Trophoblast cell (in vitro differentiated cells and primary cell): ENCODE measurements around the gene SLC35D2.
A peak's percentile ranks its signal among the peaks of the same experiment; 100 is the strongest.

ENCODE experiments used
- DNase-seq, 2 donors: peaks; one replicate each; pipeline ENCODE4 v3.0.0-alpha.2; 2016
- H2AFZ ChIP-seq: 2 replicates; pipeline ENCODE4 v1.6.1; 2013; ENCODE audit warnings: low read length, moderate library complexity, mild to moderate bottlenecking; ENCODE audit not compliant: insufficient read depth, poor library complexity
- H2AK5ac ChIP-seq: 2 replicates; pipeline ENCODE4 v1.6.1; 2013; ENCODE audit warnings: mild to moderate bottlenecking, low read length
- H2BK120ac ChIP-seq: 2 replicates; pipeline ENCODE4 v1.6.1; 2013; ENCODE audit warnings: low read length, mild to moderate bottlenecking, moderate library complexity; ENCODE audit not compliant: insufficient read depth, poor library complexity
- H2BK12ac ChIP-seq: 2 replicates; pipeline ENCODE4 v1.6.1; 2013; ENCODE audit warnings: mild to moderate bottlenecking, low read length, moderate library complexity
- H2BK5ac ChIP-seq: 2 replicates; pipeline ENCODE4 v1.6.1; 2013; ENCODE audit warnings: low read length, low read depth, moderate library complexity, mild to moderate bottlenecking; ENCODE audit not compliant: poor library complexity
- H3K14ac ChIP-seq: 2 replicates; pipeline ENCODE4 v1.6.1; 2013; ENCODE audit warnings: mild to moderate bottlenecking, low read length
- H3K18ac ChIP-seq: 2 replicates; pipeline ENCODE4 v1.6.1; 2013; ENCODE audit warnings: mild to moderate bottlenecking, low read length
- H3K23ac ChIP-seq: 2 replicates; pipeline ENCODE4 v1.6.1; 2013; ENCODE audit warnings: low read length
- H3K27ac ChIP-seq: 2 replicates; pipeline ENCODE4 v1.5.1; 2013; ENCODE audit warnings: low read depth, mild to moderate bottlenecking, inconsistent platforms, low read length, moderate library complexity
- H3K27me3 ChIP-seq: 2 replicates; pipeline ENCODE4 v1.6.1; 2013; ENCODE audit warnings: inconsistent platforms, mild to moderate bottlenecking, low read length, moderate library complexity; ENCODE audit not compliant: insufficient read depth
- H3K36me3 ChIP-seq, 2 experiments: 1 replicate in 1 of 2; 2 replicates in 1 of 2; pipeline ENCODE4 v1.6.1; 2013; ENCODE audit warnings: low read length in 2 of 2, mild to moderate bottlenecking in 2 of 2, moderate library complexity in 1 of 2; ENCODE audit not compliant: insufficient read depth in 2 of 2, control insufficient read depth in 1 of 2
- H3K4ac ChIP-seq: 2 replicates; pipeline ENCODE4 v1.6.1; 2013; ENCODE audit warnings: low read depth, mild to moderate bottlenecking, low read length, moderate library complexity
- H3K4me1 ChIP-seq, 2 experiments: 1 replicate in 1 of 2; 2 replicates in 1 of 2; pipeline ENCODE4 v1.6.1; 2013; ENCODE audit warnings: low read length in 2 of 2, mild to moderate bottlenecking in 2 of 2, moderate library complexity in 1 of 2; ENCODE audit not compliant: insufficient read depth in 2 of 2, control insufficient read depth in 1 of 2
- H3K4me2 ChIP-seq: 2 replicates; pipeline ENCODE4 v1.6.1; 2013; ENCODE audit warnings: inconsistent platforms, mild to moderate bottlenecking, low read length, moderate library complexity
- H3K4me3 ChIP-seq: 2 replicates; pipeline ENCODE4 v1.5.1; 2013; ENCODE audit warnings: mild to moderate bottlenecking, low read depth, low read length, inconsistent platforms
- H3K79me1 ChIP-seq: one replicate; pipeline ENCODE4 v1.6.1; 2013; ENCODE audit warnings: low read length
- H3K79me2 ChIP-seq: 2 replicates; pipeline ENCODE4 v1.6.1; 2013; ENCODE audit warnings: low read length, mild to moderate bottlenecking; ENCODE audit not compliant: control insufficient read depth, insufficient read depth, poor library complexity
- H3K9ac ChIP-seq: 2 replicates; pipeline ENCODE4 v1.6.1; 2013; ENCODE audit warnings: mild to moderate bottlenecking, low read length
- H3K9me3 ChIP-seq: 2 replicates; pipeline ENCODE4 v1.6.1; 2013; ENCODE audit warnings: low read depth, mild to moderate bottlenecking, control low read depth, inconsistent platforms, low read length; ENCODE audit not compliant: insufficient read depth
- H4K12ac ChIP-seq: 2 replicates; pipeline ENCODE4 v1.6.1; 2013; ENCODE audit warnings: low read depth, mild to moderate bottlenecking, low read length, moderate library complexity
- H4K8ac ChIP-seq: 2 replicates; pipeline ENCODE4 v1.6.1; 2013; ENCODE audit warnings: low read depth, mild to moderate bottlenecking, low read length, moderate library complexity
- H4K91ac ChIP-seq: one replicate; pipeline ENCODE4 v1.6.1; 2013; ENCODE audit warnings: low read depth, mild to moderate bottlenecking, low read length, moderate library complexity
- WGBS: extraction: QIAGEN DNeasy Blood & Tissue Kit; methylation state at CpG from one replicate; pipeline ENCODE4 v1.1.7; 2013; ENCODE audit warnings: missing lambda C conversion rate; ENCODE audit not compliant: insufficient read length, insufficient coverage; ENCODE audit errors: extremely low coverage; 5-methylcytosine and 5-hydroxymethylcytosine counted together

Gene SLC35D2

DNA sequence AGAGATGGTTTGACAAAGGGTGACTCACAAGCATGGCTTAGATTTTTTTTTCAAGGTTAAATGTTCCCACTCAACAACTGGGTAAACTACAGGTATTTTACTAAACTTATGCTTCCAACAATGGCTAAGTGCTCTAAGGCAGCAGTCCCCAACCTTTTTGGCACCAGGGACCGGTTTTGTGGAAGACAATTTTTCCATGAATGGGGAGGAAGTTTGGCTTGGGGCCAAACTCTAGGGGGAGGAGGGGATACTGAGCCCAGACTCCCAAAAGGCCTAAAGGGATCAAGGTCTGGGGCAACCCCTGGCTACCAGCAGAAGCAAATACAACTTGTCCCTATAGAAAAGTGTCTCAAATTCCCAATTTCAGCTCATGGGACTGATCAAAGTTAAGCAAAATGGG is 49.6 kb downstream of the SLC35D2 start:
- Histone ChIP-seq H3K4ac (no peak overlapping the region), H2BK12ac (no peak overlapping the region), H3K79me1 (peaks cover 4% of the 10 kb centered on the region), H3K9me3 (no peaks in the 10 kb centered on the region), H3K27me3 (no peaks in the 10 kb centered on the region), H3K4me3 (no peak overlapping the region), H3K4me2 (no peak overlapping the region), H4K91ac (no peak overlapping the region), H2BK5ac (no peak overlapping the region), H3K36me3 (no peaks in the 10 kb centered on the region), H3K14ac (no peak overlapping the region), H3K79me2 (no peaks in the 10 kb centered on the region), H3K18ac (no peak overlapping the region), H3K4me1 (peaks cover 4 to 8% of the 10 kb centered on the region in 2 experiments), H2BK120ac (no peak overlapping the region), H2AK5ac (no peak overlapping the region), H2AFZ (no peak overlapping the region), H3K9ac (no peak overlapping the region), H4K12ac (no peak overlapping the region), H3K23ac (no peak overlapping the region), H3K27ac (no peak overlapping the region), H4K8ac (no peak overlapping the region)
- no peak for DNase-seq
- WGBS = no CpG with 5 or more reads among the region's 1 CpG

DNA sequence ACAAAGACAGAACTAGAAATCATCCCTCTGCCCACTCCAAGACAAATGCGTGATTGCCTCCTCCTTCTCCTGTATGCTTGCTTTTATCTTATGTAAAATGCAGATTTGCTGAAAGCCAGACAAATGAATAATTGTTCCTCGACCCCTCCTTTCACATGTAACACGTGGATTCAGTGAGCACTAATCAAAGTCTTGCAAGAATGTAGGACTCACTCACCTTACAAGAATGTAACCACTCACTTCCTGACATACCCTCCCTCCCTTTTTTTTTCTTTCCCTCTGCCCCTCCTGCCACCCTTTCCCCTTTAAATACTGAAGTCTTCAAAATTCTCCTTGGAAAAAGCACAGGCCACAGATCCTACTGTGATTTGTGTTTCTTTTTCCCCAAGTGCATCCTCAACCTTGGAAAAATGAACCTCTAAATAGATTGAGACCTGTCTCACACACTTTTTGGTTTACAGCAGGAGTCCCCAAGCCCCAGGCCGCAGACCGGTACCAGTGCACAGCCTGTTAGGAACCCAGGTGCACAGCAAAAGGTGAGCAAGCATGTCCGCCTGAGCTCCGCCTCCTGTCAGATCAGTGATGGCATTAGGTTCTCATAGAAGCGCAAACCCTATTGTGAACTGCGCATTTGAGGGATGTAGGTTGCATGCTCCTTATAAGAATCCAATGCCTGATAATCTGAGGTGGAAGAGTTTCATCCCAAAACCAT is 52.1 kb downstream of the SLC35D2 start:
- H2BK12ac ChIP-seq = no peak overlapping the region
- no peak overlapping the region for H3K23ac ChIP-seq
- DNase-seq = peak; percentile 33 to 38
- no peak overlapping the region for H3K4me2 ChIP-seq
- no peak overlapping the region for H3K14ac ChIP-seq
- H2AFZ ChIP-seq = no peak overlapping the region
- H3K27ac ChIP-seq = no peak overlapping the region
- peaks cover 4% of the 10 kb centered on the region for H3K79me1 ChIP-seq
- H3K4ac ChIP-seq = no peak overlapping the region
- WGBS = no CpG with 5 or more reads among the region's 9 CpGs
- H3K9ac ChIP-seq = no peak overlapping the region
- H4K91ac ChIP-seq = no peak overlapping the region
- no peak overlapping the region for H2BK120ac ChIP-seq
- H2AK5ac ChIP-seq = no peak overlapping the region
- H2BK5ac ChIP-seq = peak overlapping the region; percentile 28
- no peak overlapping the region for H3K4me3 ChIP-seq
- H3K18ac ChIP-seq = no peak overlapping the region
- H3K9me3 ChIP-seq = no peaks in the 10 kb centered on the region
- H4K8ac ChIP-seq = no peak overlapping the region
- peaks cover 0 to 3% of the 10 kb centered on the region in 2 experiments for H3K36me3 ChIP-seq
- no peaks in the 10 kb centered on the region for H3K79me2 ChIP-seq
- no peaks in the 10 kb centered on the region for H3K27me3 ChIP-seq
- peaks cover 4 to 8% of the 10 kb centered on the region in 2 experiments for H3K4me1 ChIP-seq
- no peak overlapping the region for H4K12ac ChIP-seq

GRCh38 chr9:96327694-96328352 is 55.7 kb downstream of the SLC35D2 start:
- Histone ChIP-seq H3K9ac (no peak overlapping the region), H4K91ac (no peak overlapping the region), H3K36me3 (peaks cover 3% of the 10 kb centered on the region in 2 experiments), H2AK5ac (no peak overlapping the region), H3K4me3 (no peak overlapping the region), H4K8ac (no peak overlapping the region), H3K9me3 (no peaks in the 10 kb centered on the region), H3K4me1 (peaks cover 6 to 12% of the 10 kb centered on the region in 2 experiments), H3K18ac (no peak overlapping the region), H3K79me1 (peaks cover 4% of the 10 kb centered on the region), H3K79me2 (no peaks in the 10 kb centered on the region), H3K4me2 (no peak overlapping the region), H3K27me3 (no peaks in the 10 kb centered on the region), H2BK5ac (no peak overlapping the region), H2BK120ac (no peak overlapping the region), H2AFZ (no peak overlapping the region), H3K14ac (no peak overlapping the region), H3K4ac (no peak overlapping the region), H3K27ac (no peak overlapping the region), H3K23ac (no peak overlapping the region), H2BK12ac (no peak overlapping the region), H4K12ac (no peak overlapping the region)
- WGBS = no CpG with 5 or more reads among the region's 1 CpG
- DNase-seq = peak; percentile 46 to 86

- Histone ChIP-seq H3K36me3 (peaks cover 7 to 10% of the 10 kb centered on the region in 2 experiments), H3K14ac (no peak overlapping the region), H3K4me2 (no peak overlapping the region), H3K79me1 (no peaks in the 10 kb centered on the region), H3K4me3 (no peak overlapping the region), H3K9ac (no peak overlapping the region), H2BK120ac (no peak overlapping the region), H2AK5ac (no peak overlapping the region), H3K23ac (no peak overlapping the region), H3K27ac (no peak overlapping the region), H4K12ac (no peak overlapping the region), H2BK5ac (no peak overlapping the region), H3K79me2 (no peaks in the 10 kb centered on the region), H4K91ac (no peak overlapping the region), H4K8ac (no peak overlapping the region), H3K27me3 (no peaks in the 10 kb centered on the region), H2AFZ (no peak overlapping the region), H3K4me1 (peaks cover 2 to 3% of the 10 kb centered on the region in 2 experiments), H2BK12ac (no peak overlapping the region), H3K18ac (no peak overlapping the region), H3K4ac (no peak overlapping the region), H3K9me3 (no peaks in the 10 kb centered on the region)
- DNase-seq = no peak
These were observed 60.3 kb downstream of the SLC35D2 start for GRCh38 chr9:96323169-96323568.
